Measurements from ENCODE around the gene ARSG.
"Not testable (repeated sequence)": the region's sequence is repeated elsewhere in the genome, so short reads cannot be mapped to it uniquely, and the experiment has no call there.

Gene ARSG

DNA sequence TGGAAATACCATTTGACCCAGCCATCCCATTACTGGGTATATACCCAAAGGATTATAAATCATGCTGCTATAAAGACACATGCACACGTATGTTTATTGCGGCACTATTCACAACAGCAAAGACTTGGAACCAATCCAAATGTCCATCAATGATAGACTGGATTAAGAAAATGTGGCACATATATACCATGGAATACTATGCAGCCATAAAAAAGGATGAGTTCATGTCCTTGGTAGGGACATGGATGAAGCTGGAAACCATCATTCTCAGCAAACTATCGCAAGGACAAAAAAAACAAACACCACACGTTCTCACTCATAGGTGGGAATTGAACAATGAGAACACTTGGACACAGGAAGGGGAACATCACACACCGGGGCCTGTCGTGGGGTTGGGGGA, 9.3 kb upstream of the ARSG start:
- DNase-seq: not testable (repeated sequence)

- no peak for DNase-seq
Measured at GRCh38 chr17:68288375-68288774, 2.9 kb upstream of the ARSG start.

DNA sequence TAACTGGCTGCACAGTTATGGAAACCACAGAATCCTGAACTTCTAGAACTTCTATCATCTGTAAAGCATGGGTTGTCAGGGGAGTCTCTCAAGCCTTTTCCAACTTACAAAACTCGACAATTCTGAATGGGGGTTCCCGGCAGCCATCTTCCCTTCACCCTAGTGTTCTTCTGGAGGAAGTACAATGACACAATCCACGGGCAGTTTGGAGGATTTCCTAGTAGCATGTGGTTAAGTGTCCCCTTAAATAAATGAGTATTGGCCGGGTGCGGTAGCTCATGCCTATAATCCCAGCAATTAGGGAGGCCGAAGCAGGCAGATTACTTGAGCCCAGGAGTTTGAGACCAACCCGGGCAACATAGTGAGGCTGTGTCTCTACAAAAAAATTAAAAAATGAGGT, 2.5 kb upstream of the ARSG start:
- no peak for DNase-seq

DNA sequence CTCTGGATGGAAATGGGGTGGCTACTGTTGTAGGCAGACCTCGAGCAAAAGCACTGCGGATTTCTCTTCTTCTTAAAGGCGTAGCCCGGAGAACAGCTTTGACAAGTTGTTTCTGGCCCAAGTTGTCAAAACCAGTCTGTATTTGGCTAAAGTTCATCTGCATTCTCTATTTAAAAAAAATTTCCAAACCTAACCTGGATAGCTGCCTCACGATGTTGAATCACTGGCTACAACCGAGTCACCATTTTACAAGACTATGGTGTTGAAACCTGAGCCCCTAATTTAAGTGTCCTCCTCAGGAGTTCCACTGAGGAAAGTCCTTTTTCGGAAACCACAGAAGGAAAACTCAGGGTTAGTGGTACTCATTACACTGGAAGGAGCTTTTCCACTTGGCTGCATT, 1.8 kb upstream of the ARSG start:
- no peak for DNase-seq

- peak; percentile 6 for DNase-seq
Measured at GRCh38 chr17:68289936-68290267, 1.4 kb upstream of the ARSG start.

DNA sequence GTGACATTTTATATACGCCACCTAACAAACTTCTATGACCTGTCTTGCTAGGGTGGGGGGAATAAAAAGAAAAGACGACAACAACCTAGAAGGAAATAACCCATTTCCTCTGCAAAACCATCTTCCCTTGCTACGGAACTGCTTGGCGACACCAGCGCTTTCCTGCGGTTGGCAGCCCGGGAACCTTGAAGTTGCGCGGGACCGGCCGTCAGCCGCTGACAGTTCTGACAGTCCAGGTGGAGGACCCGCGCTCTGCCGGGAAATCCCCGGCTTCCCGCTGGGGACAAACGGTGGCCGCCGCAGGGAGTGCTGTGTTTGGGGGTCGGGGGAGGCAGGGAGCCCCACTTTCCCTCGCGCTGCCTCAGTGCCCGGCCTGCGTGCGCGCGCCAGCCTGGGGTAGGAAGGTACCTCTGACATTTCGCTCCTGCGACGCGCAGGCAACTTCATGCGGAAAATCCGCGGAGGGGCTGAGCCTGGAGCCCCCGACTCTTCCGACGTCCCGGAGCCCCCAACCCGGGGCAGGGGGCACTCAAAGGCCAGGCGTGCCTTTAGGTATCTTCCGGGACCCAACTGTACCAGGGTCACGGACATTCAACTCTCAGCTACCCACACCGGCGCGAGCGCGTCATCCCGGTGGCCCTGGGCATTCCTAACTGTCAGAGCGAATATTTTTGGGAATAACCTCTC, 884 bp upstream of the ARSG start:
- DNase-seq: peak; percentile 53

DNA sequence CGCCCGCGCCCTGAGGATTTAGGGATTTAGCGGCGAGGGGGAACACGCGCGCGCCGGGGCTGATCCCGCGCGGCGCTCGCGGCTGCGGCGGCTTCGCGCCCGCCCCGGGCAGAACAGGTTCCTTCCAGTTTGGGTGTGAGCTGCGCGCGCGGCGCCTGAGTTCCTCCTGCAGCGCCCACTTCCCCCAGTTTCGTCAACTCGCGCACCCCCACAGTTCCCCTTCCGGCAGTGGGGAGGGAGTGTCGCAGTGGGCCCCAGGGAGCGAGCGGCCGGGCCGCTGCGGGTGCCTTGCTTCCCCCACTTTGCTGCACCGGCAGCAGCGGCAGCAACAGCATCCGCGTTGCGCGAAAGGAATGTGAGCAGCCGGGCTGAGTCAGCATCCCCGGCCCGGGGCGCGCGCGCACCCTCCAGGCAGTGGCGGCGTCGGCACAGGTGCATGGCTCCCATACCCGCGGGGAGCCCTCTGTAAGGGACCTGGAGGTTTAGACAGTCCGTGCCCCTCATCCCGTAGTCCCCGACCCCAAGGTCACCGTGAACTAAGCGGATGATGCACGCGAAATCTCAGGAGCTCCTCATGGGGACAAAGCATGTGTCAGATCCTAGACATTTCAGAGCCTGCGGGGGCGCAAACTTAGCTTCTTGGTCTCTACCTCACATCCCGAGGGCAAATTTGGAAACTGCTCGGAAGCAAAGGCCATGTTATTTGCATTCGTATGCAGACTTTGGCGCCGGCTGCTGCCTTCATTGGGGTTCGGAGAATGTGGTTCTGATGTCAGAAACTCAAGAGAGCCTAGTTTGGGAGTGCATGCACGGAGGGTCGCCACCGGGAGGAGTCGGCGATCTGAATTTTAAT, 767 bp downstream of the ARSG start:
- peak; percentile 88 for DNase-seq

GRCh38 chr17:68292689-68293040, 1.4 kb downstream of the ARSG start:
- DNase-seq: no peak

DNA sequence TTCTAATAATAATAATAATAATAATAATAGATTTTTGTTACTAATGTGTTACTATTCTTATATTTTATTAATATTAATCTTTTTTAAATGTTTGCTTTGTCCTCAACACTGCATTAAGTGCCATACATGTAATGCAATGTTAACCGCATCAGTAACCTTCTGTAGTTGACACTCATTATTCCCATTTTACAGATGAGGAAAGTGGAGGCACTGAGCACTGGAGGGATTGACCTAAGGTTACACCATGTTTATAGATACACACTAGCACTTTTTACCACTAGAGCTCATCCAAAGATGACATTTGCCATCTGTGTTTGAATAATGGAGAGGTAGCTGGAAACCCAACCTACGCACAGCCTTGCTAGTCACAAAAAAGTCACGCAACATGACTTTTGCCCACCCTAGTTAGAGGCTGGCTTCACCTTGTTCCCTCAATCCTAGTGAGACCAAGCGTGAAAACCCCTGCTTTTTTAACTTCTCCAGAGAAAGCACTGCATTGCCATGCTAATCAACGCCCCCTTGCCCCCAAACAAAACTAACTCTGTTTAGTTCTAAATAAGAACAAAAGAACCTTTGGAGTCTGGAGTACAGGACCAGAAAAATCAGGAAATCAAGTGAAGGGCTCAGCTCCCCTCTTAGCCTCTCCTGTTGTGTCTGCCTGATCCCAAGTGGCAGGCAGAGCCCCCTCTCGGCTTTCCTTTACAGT, 2.3 kb downstream of the ARSG start:
- DNase-seq: no peak

DNA sequence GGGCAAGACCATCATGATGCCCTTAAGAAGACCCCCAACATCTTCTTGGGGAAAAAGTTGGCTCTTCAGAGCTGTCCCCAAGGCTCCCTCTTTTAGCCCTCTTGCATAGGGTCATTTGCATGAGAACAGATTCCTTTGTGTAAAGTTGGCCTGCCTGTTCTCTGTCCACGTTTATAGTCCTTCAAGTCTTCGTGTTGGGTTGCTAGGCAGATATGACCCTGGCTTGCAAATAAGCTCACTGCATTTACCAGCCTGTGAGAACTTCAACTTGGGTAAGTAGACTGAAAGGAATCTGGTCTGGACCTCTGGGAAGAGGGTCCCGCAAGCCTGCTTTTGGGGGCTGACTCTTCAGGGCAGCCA, 2.9 kb downstream of the ARSG start:
- DNase-seq: no peak

- no peak for DNase-seq
Measured at GRCh38 chr17:68294617-68295016, 3.3 kb downstream of the ARSG start.

DNA sequence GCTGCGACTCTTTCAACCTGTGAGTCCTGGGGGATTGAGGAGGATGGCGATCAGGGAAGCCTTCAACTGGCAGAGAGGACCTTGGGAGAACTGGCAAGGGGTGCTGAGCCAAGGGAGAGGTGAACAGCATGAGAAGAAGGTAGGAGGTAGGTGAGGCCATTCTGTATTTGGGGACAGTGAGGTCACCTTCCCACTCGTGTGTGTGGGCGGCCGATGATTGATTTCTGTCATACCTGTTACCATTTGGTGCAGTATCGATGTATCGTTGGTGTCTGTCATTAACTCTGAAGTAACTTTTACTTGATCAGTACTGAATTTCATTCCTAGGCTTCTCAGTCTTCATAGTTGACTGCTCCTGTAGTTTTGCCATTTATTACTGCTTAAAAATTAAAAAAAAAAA, 3.8 kb downstream of the ARSG start:
- DNase-seq: no peak

- peak; percentile 36 for DNase-seq
Measured at GRCh38 chr17:68296217-68297191, 5.2 kb downstream of the ARSG start.

GRCh38 chr17:68297195-68297594, 5.9 kb downstream of the ARSG start:
- no peak for DNase-seq

DNA sequence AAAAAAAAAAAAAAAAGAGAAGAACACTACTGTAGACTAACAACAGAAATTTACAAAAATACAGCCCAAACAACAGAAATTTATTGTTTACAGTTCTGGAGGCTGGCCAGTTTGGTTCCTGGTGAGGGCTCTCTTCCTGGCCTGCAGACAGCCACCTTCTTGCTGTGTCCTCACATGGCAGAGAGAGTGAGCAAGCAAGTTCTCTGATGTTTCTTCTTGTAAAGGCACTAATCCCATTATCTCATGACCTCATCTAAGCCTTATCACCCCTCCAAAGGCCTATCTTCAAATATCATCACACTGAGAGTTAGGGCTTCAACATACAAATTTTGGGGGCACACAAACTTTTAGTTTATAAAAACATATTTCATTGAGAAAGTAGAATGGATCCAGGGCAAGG, 7.3 kb downstream of the ARSG start:
- DNase-seq: no peak

GRCh38 chr17:68299817-68300216, 8.5 kb downstream of the ARSG start:
- no peak for DNase-seq

DNA sequence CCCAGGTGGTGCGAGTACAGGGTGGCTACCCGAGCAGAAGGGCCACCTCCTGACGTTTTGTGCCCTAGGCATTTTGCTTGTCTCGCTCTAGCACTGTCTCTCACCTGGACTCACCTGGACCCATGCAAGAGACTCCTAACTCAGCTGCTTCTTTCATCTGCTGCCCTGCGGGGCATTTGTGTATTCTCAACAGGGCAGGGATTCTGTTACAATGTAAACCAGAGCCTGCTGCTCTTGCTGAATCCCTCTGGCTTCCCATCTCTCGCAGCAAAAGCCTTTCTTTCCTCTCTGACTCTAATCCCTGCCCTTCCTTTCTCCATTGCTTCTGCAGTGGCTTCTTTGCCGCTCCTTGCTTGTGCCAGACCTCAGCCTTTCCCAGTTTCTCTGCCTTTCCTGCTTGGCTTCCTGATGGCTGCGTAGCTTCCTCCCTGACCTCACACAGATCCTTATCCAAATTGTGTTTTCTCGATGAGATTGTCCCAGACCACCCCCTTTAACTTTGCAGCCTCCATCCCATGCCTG, 10.2 kb downstream of the ARSG start:
- DNase-seq: no peak

- no peak for DNase-seq
Measured at GRCh38 chr17:68302066-68302564, 10.8 kb downstream of the ARSG start.

GRCh38 chr17:68302666-68303065, 11.4 kb downstream of the ARSG start:
- no peak for DNase-seq

DNA sequence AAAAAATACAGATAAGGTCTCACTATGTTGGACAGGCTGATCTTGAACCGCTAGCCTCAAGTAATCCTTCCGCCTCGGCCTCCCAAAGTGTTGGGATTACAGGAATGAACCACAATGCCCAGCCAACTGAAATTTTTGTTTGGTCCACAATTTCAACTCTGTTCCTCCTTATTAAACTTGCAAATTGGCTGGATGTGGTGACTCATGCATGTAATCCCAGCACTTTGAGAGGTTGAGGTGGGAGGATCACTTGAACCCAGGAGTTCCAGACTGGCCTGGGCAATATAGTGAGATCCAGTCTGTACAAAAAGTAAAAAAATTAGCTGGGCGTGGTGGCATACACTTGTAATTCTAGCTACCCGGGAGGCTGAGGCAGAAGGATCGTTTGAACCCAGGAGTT, 13.4 kb downstream of the ARSG start:
- DNase-seq: no peak

GRCh38 chr17:68305142-68305541, 13.8 kb downstream of the ARSG start:
- no peak for DNase-seq

- DNase-seq: no peak
Measured at GRCh38 chr17:68306819-68307218, 15.5 kb downstream of the ARSG start.

DNA sequence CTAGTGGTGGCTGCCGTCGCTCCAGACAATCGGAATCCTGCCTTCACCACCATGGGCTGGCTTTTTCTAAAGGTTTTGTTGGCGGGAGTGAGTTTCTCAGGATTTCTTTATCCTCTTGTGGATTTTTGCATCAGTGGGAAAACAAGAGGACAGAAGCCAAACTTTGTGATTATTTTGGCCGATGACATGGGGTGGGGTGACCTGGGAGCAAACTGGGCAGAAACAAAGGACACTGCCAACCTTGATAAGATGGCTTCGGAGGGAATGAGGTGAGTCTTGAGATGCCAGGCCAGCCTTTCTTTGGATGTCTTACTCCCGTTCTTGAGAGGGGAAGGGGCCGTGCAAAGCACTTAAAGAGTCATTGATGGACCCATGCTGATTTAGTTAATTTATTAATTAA, 16.1 kb downstream of the ARSG start:
- DNase-seq: no peak
